Stimulated activated naive B cell treated with anti-CD40 and anti-IgM and Interleukin-4, amounts not matched to agents 10 μg/mL and 1 μg/mL and 100 μg/mL, for 72 hours (primary cell): ENCODE measurements around the gene EPAS1.

Source experiments
- ATAC-seq, 2 donors: fragments of 150-1000 bp; cut with Tn5 transposase; replicated peaks; 2 replicates each; pipeline ENCODE4 v1.10.0; 2021; ENCODE audit warnings: moderate library complexity in 1 of 2
- DNase-seq: peaks from one replicate; pipeline ENCODE4 v3.0.0; 2021
- H3K27ac Mint-ChIP-seq: one replicate; pipeline ENCODE4 v1.8.0; 2022; ENCODE audit warnings: mild to moderate bottlenecking, mixed read lengths
- H3K27me3 Mint-ChIP-seq, 2 donors: one replicate each; pipeline ENCODE4 v1.8.0; 2022; ENCODE audit warnings: mixed read lengths in 2 of 2
- H3K36me3 Mint-ChIP-seq, 2 donors: one replicate each; pipeline ENCODE4 v1.8.0; 2022; ENCODE audit warnings: mixed read lengths in 2 of 2, mild to moderate bottlenecking in 1 of 2
- H3K4me1 Mint-ChIP-seq, 2 donors: one replicate each; pipeline ENCODE4 v1.8.0; 2022; ENCODE audit warnings: mixed read lengths in 2 of 2, mild to moderate bottlenecking in 1 of 2
- H3K4me3 Mint-ChIP-seq, 2 donors: one replicate each; pipeline ENCODE4 v1.8.0; 2022; ENCODE audit warnings: mild to moderate bottlenecking in 2 of 2, mixed read lengths in 2 of 2, moderate library complexity in 1 of 2
- H3K9me3 Mint-ChIP-seq, 2 donors: one replicate each; pipeline ENCODE4 v1.8.0; 2022; ENCODE audit warnings: mixed read lengths in 2 of 2, mild to moderate bottlenecking in 1 of 2

EPAS1 gene

GRCh38 chr2:46329803-46330775 is 32.9 kb downstream of the EPAS1 start:
- Mint-ChIP-seq H3K9me3 (no peaks in the 10 kb centered on the region), H3K4me3 (no peak overlapping the region), H3K27me3 (peaks cover 11 to 14% of the 10 kb centered on the region in 2 donors), H3K4me1 (no peaks in the 10 kb centered on the region), H3K27ac (no peak overlapping the region), H3K36me3 (no peaks in the 10 kb centered on the region)
- DNase-seq, result no peak
- ATAC-seq, result no peak

- ATAC-seq (no peak), DNase-seq (no peak)
- Mint-ChIP-seq H3K4me3 (no peak overlapping the region), H3K9me3 (no peaks in the 10 kb centered on the region), H3K27ac (no peak overlapping the region), H3K27me3 (peaks cover 11 to 21% of the 10 kb centered on the region in 2 donors), H3K4me1 (no peaks in the 10 kb centered on the region), H3K36me3 (no peaks in the 10 kb centered on the region)
Measured at GRCh38 chr2:46331109-46331766, 34.0 kb downstream of the EPAS1 start.

DNA sequence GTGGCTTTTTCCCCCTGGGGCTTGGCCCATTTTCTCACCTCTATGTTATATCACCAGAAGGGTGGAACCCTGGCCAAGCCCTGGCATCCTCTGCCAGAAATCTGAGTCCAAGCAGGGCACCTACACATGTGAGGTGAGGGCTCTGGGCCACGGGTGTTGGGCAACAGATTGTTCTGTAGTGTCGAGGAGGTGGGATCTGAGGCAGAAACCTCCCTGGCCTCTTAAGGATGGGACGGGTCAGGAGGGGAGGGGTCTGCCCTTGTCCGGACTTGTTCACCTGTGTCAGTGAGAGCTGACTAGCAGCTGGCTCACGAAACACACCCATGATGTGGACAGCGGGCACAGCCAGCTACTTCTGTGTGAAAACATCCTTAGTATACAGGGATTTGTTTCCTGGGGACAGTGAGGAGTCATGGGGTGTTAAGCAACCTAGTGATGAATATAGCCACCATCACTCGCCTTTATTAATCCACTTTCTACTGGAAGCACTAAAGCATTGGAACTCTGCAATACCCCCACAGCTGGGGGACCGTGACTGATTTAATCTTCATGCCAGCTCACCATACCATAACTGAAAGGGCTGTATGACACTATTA is 35.6 kb downstream of the EPAS1 start:
- ATAC-seq, result no peak
- no peaks in the 10 kb centered on the region for H3K9me3 Mint-ChIP-seq
- H3K36me3 Mint-ChIP-seq, result no peaks in the 10 kb centered on the region
- H3K27me3 Mint-ChIP-seq, result peaks cover 11 to 24% of the 10 kb centered on the region in 2 donors
- DNase-seq, result no peak
- no peaks in the 10 kb centered on the region for H3K4me1 Mint-ChIP-seq
- no peak overlapping the region for H3K4me3 Mint-ChIP-seq
- no peak overlapping the region for H3K27ac Mint-ChIP-seq

- Mint-ChIP-seq H3K4me3 (no peak overlapping the region), H3K4me1 (no peaks in the 10 kb centered on the region), H3K27me3 (peaks cover 11 to 24% of the 10 kb centered on the region in 2 donors), H3K27ac (no peak overlapping the region), H3K36me3 (no peaks in the 10 kb centered on the region), H3K9me3 (no peaks in the 10 kb centered on the region)
- no peak for ATAC-seq
- DNase-seq, result no peak
Measured at GRCh38 chr2:46333912-46334311, 36.7 kb downstream of the EPAS1 start.

DNA sequence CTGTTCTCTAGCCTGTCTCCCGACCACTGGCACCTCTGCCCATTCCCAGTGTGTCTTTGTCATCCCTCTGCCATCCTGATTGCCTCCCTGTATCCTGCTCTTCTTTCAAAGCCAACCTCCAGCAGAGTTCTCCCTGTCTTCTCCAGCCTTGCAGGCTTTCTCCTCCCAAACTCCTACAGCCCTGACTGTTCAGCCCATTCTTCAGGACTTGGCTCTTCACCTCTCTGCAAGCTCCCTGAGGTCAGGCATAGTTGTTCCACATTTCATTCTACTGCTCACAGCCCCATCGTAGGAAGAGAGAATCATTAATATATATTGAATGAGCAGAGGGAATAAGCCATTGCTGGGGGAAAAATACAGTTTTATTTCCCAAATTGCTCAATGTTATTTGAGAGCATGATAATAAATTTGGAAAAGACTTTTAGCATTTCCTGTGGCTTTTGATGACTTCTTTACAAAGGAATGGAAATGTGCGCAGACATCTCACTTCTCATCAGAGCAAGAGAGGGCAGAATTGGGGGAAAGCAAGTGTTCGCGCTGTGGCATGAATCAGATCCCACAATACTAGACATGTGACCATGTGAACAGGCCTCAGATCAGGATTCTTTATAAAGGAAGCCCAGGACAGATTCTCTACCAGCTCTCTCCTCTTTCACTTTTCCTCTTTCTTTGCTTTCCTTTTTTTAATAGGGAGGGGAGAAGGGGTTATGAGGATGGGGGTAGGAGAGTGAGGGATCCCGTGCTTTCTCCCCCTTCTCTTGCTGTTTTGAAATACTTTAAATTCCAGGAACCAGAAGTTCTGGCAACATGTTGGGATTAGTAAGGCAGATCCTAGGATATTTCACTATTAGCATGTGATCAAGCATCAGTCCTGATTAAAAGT is 37.4 kb downstream of the EPAS1 start:
- no peak for DNase-seq
- H3K9me3 Mint-ChIP-seq, result no peaks in the 10 kb centered on the region
- no peaks in the 10 kb centered on the region for H3K36me3 Mint-ChIP-seq

GRCh38 chr2:46335391-46336282 is 38.4 kb downstream of the EPAS1 start:
- Mint-ChIP-seq H3K27ac (peak overlapping the region; percentile 20), H3K27me3 (peaks cover 11 to 24% of the 10 kb centered on the region in 2 donors), H3K4me3 (no peak overlapping the region), H3K4me1 (no peaks in the 10 kb centered on the region), H3K9me3 (no peaks in the 10 kb centered on the region), H3K36me3 (no peaks in the 10 kb centered on the region)
- DNase-seq, result no peak
- no peak for ATAC-seq

More for the DNA sequence above, 37.4 kb downstream of the EPAS1 start:
- no peak overlapping the region for H3K27ac Mint-ChIP-seq
- H3K4me3 Mint-ChIP-seq, result no peak overlapping the region
- no peaks in the 10 kb centered on the region for H3K4me1 Mint-ChIP-seq
- no peak for ATAC-seq
- H3K27me3 Mint-ChIP-seq, result peaks cover 11 to 24% of the 10 kb centered on the region in 2 donors

DNA sequence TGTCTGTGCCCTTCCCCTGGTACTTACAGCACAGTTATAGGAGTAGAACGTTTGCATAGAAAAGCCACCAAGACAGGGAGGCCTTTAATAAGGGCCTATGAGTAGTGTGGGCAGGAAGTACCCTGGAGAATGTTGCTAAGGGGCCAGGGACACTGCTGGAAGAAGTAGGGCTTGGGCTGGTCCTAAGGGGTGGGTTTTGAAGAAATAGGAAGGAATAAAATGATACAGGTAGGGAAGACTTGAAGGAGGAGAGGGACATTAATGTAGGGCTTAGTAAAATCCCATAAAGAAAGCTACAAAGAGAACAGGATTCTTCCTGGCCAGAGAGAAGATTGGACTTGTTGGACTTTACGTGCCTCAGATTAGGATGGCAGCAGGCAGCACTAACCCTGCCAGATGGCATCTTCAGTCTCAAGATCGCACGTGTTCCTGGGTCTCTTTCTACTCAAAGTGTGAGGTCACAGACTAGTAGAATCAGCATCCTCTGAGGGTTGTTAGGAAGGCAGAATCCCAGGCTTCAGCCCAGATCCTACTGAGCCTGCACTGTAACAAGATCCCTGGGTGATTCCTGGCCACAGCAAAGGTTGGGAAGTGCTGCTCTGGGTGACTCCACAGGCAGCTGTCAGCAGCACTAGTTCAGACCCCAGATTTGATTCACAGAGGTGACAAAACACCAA is 39.2 kb downstream of the EPAS1 start:
- no peaks in the 10 kb centered on the region for H3K9me3 Mint-ChIP-seq
- H3K4me3 Mint-ChIP-seq, result no peak overlapping the region
- no peaks in the 10 kb centered on the region for H3K36me3 Mint-ChIP-seq
- ATAC-seq, result no peak
- no peak for DNase-seq
- no peak overlapping the region for H3K27ac Mint-ChIP-seq
- no peaks in the 10 kb centered on the region for H3K4me1 Mint-ChIP-seq
- H3K27me3 Mint-ChIP-seq, result peaks cover 11 to 24% of the 10 kb centered on the region in 2 donors

- H3K9me3 Mint-ChIP-seq, result no peaks in the 10 kb centered on the region
- ATAC-seq (no peak), DNase-seq (no peak)
- no peak overlapping the region for H3K4me3 Mint-ChIP-seq
- no peaks in the 10 kb centered on the region for H3K4me1 Mint-ChIP-seq
- peaks cover 11 to 27% of the 10 kb centered on the region in 2 donors for H3K27me3 Mint-ChIP-seq
- no peaks in the 10 kb centered on the region for H3K36me3 Mint-ChIP-seq
- no peak overlapping the region for H3K27ac Mint-ChIP-seq
Measured at GRCh38 chr2:46337208-46337994, 40.2 kb downstream of the EPAS1 start.

GRCh38 chr2:46338674-46339073 is 41.5 kb downstream of the EPAS1 start:
- H3K27me3 Mint-ChIP-seq, result peaks cover 5 to 24% of the 10 kb centered on the region in 2 donors
- ATAC-seq, result no peak
- no peak overlapping the region for H3K27ac Mint-ChIP-seq
- H3K4me1 Mint-ChIP-seq, result no peaks in the 10 kb centered on the region
- no peak for DNase-seq
- no peak overlapping the region for H3K4me3 Mint-ChIP-seq
- no peaks in the 10 kb centered on the region for H3K36me3 Mint-ChIP-seq
- no peaks in the 10 kb centered on the region for H3K9me3 Mint-ChIP-seq

DNA sequence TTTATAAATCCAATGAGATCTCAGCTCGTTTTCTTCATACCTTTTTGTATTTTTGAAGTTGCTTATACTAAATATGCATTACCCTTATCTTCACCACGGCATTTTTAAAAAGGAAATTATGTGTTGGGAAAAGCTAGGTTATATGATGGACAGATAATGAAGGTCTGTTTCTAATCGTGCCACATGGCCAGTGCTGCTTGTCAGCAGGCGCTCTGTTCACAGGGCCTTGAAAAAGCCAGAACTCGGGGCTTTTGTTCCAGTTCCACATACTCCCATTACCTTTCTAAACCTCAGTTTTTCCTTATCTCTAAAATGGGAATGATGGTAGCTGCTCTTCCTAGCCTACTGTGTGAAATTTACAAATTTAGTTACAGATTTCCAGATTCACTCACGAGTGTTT is 42.0 kb downstream of the EPAS1 start:
- no peak overlapping the region for H3K4me3 Mint-ChIP-seq
- ATAC-seq, result no peak
- H3K27ac Mint-ChIP-seq, result no peak overlapping the region
- peaks cover 4 to 22% of the 10 kb centered on the region in 2 donors for H3K27me3 Mint-ChIP-seq
- no peaks in the 10 kb centered on the region for H3K9me3 Mint-ChIP-seq
- H3K36me3 Mint-ChIP-seq, result no peaks in the 10 kb centered on the region
- no peak for DNase-seq
- H3K4me1 Mint-ChIP-seq, result no peaks in the 10 kb centered on the region

DNA sequence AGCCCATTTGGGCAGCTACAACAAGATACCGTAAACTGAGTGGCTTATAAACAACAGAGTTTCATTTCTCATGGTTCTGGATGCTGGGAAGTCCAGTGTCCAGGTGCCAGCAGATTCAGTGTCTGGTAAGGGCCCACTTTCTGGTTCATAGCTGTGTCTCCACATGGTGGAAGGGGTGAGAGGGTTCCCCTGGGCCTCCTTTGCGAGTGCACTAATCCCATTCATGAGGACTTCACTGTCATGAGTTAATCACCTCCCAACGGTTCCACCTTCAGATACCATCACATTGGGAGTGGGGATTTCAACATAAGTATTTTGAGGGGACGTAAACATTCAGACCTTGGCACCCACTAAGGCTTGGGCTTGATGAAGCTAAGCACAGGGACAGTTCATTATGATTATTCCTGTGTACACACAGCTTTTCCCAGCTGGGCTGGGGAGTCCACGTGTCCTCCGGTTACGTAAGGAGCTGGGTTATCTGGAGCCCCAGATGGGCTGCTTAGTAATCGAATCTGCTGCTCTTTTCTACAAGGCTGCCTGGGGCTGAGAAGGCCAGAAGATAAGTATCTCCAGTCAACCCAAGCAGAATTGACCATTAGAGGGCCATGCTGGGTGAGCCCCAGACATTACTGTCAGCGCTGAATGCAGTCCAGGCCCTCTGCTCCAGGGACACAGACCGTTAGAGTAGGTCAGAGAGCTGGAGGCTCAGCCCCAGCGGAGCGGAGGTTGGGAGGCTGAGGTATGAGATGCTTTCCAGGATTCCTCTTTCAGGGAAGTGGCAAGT is 42.7 kb downstream of the EPAS1 start:
- no peaks in the 10 kb centered on the region for H3K9me3 Mint-ChIP-seq
- ATAC-seq (no peak), DNase-seq (no peak)
- H3K4me3 Mint-ChIP-seq, result no peak overlapping the region
- H3K4me1 Mint-ChIP-seq, result no peaks in the 10 kb centered on the region
- H3K27ac Mint-ChIP-seq, result no peak overlapping the region
- H3K36me3 Mint-ChIP-seq, result no peaks in the 10 kb centered on the region
- peaks cover 4 to 17% of the 10 kb centered on the region in 2 donors for H3K27me3 Mint-ChIP-seq
